ENCODE results near the gene MRPS2.

DNA sequence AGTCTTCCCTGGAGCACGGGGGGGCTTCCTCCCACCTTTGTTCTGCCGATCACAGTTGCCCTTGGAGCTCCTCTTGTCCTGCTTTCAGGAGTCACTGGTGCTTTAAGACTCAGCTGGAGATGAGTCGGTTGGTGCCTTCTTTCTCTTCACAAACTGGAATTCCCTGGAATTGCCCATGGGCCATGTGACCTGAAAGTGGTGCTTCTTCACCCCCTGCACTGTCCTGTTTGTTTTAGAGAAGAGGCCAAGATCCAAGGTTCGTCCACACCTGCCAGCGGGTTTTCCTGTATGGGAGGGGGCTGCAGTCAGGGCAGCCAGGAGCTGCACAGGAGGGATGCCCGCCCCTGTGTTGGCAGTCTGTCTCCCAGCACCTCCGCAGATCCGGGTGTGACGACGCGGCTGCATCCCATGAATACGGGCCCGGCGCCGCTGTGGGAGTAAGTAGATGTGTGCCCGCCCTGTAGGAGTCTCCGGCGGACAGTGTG, 9.5 kb upstream of the MRPS2 start:
- TF ChIP-seq EZH2 (IDR thresholded peaks at IDR 0.05; ENCODE audit: borderline replicate concordance, low read length), result no peak
- TF ChIP-seq, protein P1, sequence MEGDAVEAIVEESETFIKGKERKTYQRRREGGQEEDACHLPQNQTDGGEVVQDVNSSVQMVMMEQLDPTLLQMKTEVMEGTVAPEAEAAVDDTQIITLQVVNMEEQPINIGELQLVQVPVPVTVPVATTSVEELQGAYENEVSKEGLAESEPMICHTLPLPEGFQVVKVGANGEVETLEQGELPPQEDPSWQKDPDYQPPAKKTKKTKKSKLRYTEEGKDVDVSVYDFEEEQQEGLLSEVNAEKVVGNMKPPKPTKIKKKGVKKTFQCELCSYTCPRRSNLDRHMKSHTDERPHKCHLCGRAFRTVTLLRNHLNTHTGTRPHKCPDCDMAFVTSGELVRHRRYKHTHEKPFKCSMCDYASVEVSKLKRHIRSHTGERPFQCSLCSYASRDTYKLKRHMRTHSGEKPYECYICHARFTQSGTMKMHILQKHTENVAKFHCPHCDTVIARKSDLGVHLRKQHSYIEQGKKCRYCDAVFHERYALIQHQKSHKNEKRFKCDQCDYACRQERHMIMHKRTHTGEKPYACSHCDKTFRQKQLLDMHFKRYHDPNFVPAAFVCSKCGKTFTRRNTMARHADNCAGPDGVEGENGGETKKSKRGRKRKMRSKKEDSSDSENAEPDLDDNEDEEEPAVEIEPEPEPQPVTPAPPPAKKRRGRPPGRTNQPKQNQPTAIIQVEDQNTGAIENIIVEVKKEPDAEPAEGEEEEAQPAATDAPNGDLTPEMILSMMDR (IDR thresholded peaks at IDR 0.05; ENCODE audit: low read length), result no peak
